H9 (cell line): ENCODE results near the gene GSTM3. TPM values are rescaled to one million over a fixed set of nuclear protein-coding genes. Genes with fewer than 3 reads are reported as not detected.
"Not testable (repeated sequence)": the region's sequence is repeated elsewhere in the genome, so short reads cannot be mapped to it uniquely, and the experiment has no call there.

ENCODE experiments used
- DNase-seq: peaks from one replicate; pipeline ENCODE4 v3.0.0-alpha.2; 2017
- H2AFZ ChIP-seq: one replicate; pipeline ENCODE4 v1.6.1; 2013; ENCODE audit warnings: mild to moderate bottlenecking, low read length, control low read depth, moderate library complexity
- H2AK5ac ChIP-seq: 2 replicates; pipeline ENCODE4 v1.6.1; 2013; ENCODE audit warnings: low read length, control low read depth, mixed read lengths; ENCODE audit not compliant: insufficient read length
- H2BK120ac ChIP-seq: one replicate; pipeline ENCODE4 v1.6.1; 2013; ENCODE audit warnings: low read depth, mild to moderate bottlenecking, low read length, control low read depth, inconsistent platforms; ENCODE audit not compliant: poor library complexity, severe bottlenecking
- H2BK12ac ChIP-seq: 2 replicates; pipeline ENCODE4 v1.6.1; 2013; ENCODE audit warnings: low read length, control low read depth, mixed read lengths, low read depth; ENCODE audit not compliant: insufficient read length
- H2BK15ac ChIP-seq: 2 replicates; pipeline ENCODE4 v1.6.1; 2013; ENCODE audit warnings: low read depth, low read length, control low read depth
- H2BK20ac ChIP-seq: one replicate; pipeline ENCODE4 v1.6.1; 2013; ENCODE audit warnings: low read depth, mild to moderate bottlenecking, low read length, control low read depth, inconsistent platforms; ENCODE audit not compliant: poor library complexity, severe bottlenecking
- H2BK5ac ChIP-seq: 2 replicates; pipeline ENCODE4 v1.6.1; 2013; ENCODE audit warnings: low read length, control low read depth, mixed read lengths; ENCODE audit not compliant: insufficient read length
- H3K14ac ChIP-seq: 2 replicates; pipeline ENCODE4 v1.6.1; 2013; ENCODE audit warnings: low read length, control low read depth; ENCODE audit not compliant: insufficient read depth
- H3K18ac ChIP-seq: 2 replicates; pipeline ENCODE4 v1.6.1; 2013; ENCODE audit warnings: low read depth, mild to moderate bottlenecking, mixed read lengths, low read length, control low read depth; ENCODE audit not compliant: insufficient read length
- H3K23ac ChIP-seq: 2 replicates; pipeline ENCODE4 v1.6.1; 2013; ENCODE audit warnings: low read length, control low read depth, mixed read lengths, low read depth; ENCODE audit not compliant: insufficient read length
- H3K23me2 ChIP-seq: 2 replicates; pipeline ENCODE4 v1.6.1; 2013; ENCODE audit warnings: low read depth, mild to moderate bottlenecking, mixed read lengths, low read length, control low read depth; ENCODE audit not compliant: insufficient read length, poor library complexity, severe bottlenecking
- H3K27ac ChIP-seq: 2 replicates; pipeline ENCODE4 v1.5.1; 2013; ENCODE audit warnings: low read length, control low read depth, mixed read lengths, low read depth; ENCODE audit not compliant: insufficient read length
- H3K27me3 ChIP-seq: 2 replicates; pipeline ENCODE4 v1.6.1; 2013; ENCODE audit warnings: low read length, control low read depth, inconsistent platforms; ENCODE audit not compliant: insufficient read depth
- H3K4ac ChIP-seq: 2 replicates; pipeline ENCODE4 v1.6.1; 2013; ENCODE audit warnings: low read depth, mild to moderate bottlenecking, control low read depth, inconsistent platforms, low read length, moderate library complexity
- H3K4me1 ChIP-seq: 2 replicates; pipeline ENCODE4 v1.6.1; 2013; ENCODE audit warnings: low read length, control low read depth, inconsistent platforms; ENCODE audit not compliant: insufficient read depth
- H3K4me2 ChIP-seq: 2 replicates; pipeline ENCODE4 v1.6.1; 2013; ENCODE audit warnings: low read length, control low read depth, mixed read lengths; ENCODE audit not compliant: insufficient read length, insufficient read depth
- H3K56ac ChIP-seq: 2 replicates; pipeline ENCODE4 v1.6.1; 2013; ENCODE audit warnings: low read depth, mild to moderate bottlenecking, mixed read lengths, low read length, control low read depth; ENCODE audit not compliant: insufficient read length
- H3K79me1 ChIP-seq: 2 replicates; pipeline ENCODE4 v1.6.1; 2013; ENCODE audit warnings: low read depth, mild to moderate bottlenecking, moderate library complexity, low read length, control low read depth, inconsistent platforms; ENCODE audit not compliant: insufficient read depth, poor library complexity, severe bottlenecking
- H3K79me2 ChIP-seq: 2 replicates; pipeline ENCODE4 v1.6.1; 2013; ENCODE audit warnings: low read length, control low read depth, inconsistent platforms; ENCODE audit not compliant: insufficient read depth
- H3K9ac ChIP-seq: 2 replicates; pipeline ENCODE4 v1.6.1; 2013; ENCODE audit warnings: low read length, control low read depth, mixed read lengths; ENCODE audit not compliant: insufficient read length; ENCODE audit errors: extremely low read depth
- H3K9me3 ChIP-seq: one replicate; pipeline ENCODE4 v1.6.1; 2013; ENCODE audit warnings: low read depth, low read length, inconsistent platforms; ENCODE audit not compliant: control insufficient read depth
- H3T11ph ChIP-seq: one replicate; pipeline ENCODE4 v1.6.1; 2013; ENCODE audit warnings: mild to moderate bottlenecking, low read length, control low read depth, inconsistent platforms
- H4K20me1 ChIP-seq: one replicate; pipeline ENCODE4 v1.6.1; 2013; ENCODE audit not compliant: control insufficient read depth, insufficient read length, insufficient read depth
- H4K5ac ChIP-seq: 2 replicates; pipeline ENCODE4 v1.6.1; 2013; ENCODE audit warnings: low read depth, mild to moderate bottlenecking, mixed read lengths, low read length, control low read depth; ENCODE audit not compliant: insufficient read length
- H4K8ac ChIP-seq: replicated peaks from 2 replicates; pipeline ENCODE4 v1.6.1; 2013; ENCODE audit warnings: low read length, control low read depth, mixed read lengths, low read depth; ENCODE audit not compliant: insufficient read length
- H4K91ac ChIP-seq: 2 replicates; pipeline ENCODE4 v1.6.1; 2013; ENCODE audit warnings: low read depth, mild to moderate bottlenecking, moderate library complexity, mixed read lengths, low read length, control low read depth; ENCODE audit not compliant: insufficient read length
- H3K27ac Mint-ChIP-seq, 3 experiments: 2 replicates in 2 of 3; 3 replicates in 1 of 3; pipeline ENCODE4 v1.8.0; 2020 to 2021; ENCODE audit warnings: mixed read lengths in 3 of 3, mild to moderate bottlenecking in 1 of 3, moderate library complexity in 1 of 3
- H3K27me3 Mint-ChIP-seq: 2 replicates; pipeline ENCODE4 v1.8.0; 2021; ENCODE audit warnings: low read depth, mild to moderate bottlenecking, moderate library complexity, mixed read lengths
- H3K36me3 Mint-ChIP-seq, 3 experiments: 2 replicates in 2 of 3; 3 replicates in 1 of 3; pipeline ENCODE4 v1.8.0; 2020 to 2021; ENCODE audit warnings: low read depth in 3 of 3, mixed read lengths in 3 of 3; ENCODE audit not compliant: insufficient read depth in 1 of 3
- H3K4me1 Mint-ChIP-seq, 2 experiments: 2 replicates each; pipeline ENCODE4 v1.8.0; 2020; ENCODE audit warnings: mixed read lengths in 2 of 2
- H3K4me3 Mint-ChIP-seq, 2 experiments: 2 replicates in 1 of 2; 3 replicates in 1 of 2; pipeline ENCODE4 v1.8.0; 2020 to 2021; ENCODE audit warnings: mild to moderate bottlenecking in 2 of 2, mixed read lengths in 2 of 2, moderate library complexity in 1 of 2
- H3K9me3 Mint-ChIP-seq, 2 experiments: 2 replicates in 1 of 2; 3 replicates in 1 of 2; pipeline ENCODE4 v1.8.0; 2020; ENCODE audit warnings: mild to moderate bottlenecking in 2 of 2, mixed read lengths in 2 of 2, moderate library complexity in 1 of 2
- WGBS: extraction: QIAGEN DNeasy Blood & Tissue Kit; methylation state at CpG from one replicate; pipeline ENCODE4 v1.1.7; 2013; ENCODE audit warnings: missing lambda C conversion rate, low lambda C conversion rate, mixed read lengths; ENCODE audit not compliant: insufficient read length; ENCODE audit errors: extremely low coverage; 5-methylcytosine and 5-hydroxymethylcytosine counted together
- total RNA-seq: library from RNA; stranded (reverse); gene quantifications from 2 replicates; pipeline ENCODE4 v1.2.1, GENCODE V29; 2021

GSTM3 gene
- total RNA-seq, 1 experiment from 2014 or later: 3.5 TPM

- H2AFZ ChIP-seq, H3K4me2 ChIP-seq, H4K8ac ChIP-seq, H3K4me1 Mint-ChIP-seq, H3K27me3 ChIP-seq, H4K20me1 ChIP-seq, H3K9me3 ChIP-seq, H3K27ac ChIP-seq, H3K4me1 ChIP-seq, H3K79me2 ChIP-seq, H3K9me3 Mint-ChIP-seq, H3K27me3 Mint-ChIP-seq, H3K36me3 Mint-ChIP-seq, H3K27ac Mint-ChIP-seq, H2BK12ac ChIP-seq, H3K23me2 ChIP-seq, H4K91ac ChIP-seq, H3K79me1 ChIP-seq, DNase-seq, H3K4me3 Mint-ChIP-seq, H2AK5ac ChIP-seq, H4K5ac ChIP-seq, H2BK120ac ChIP-seq, H3K23ac ChIP-seq, H3K9ac ChIP-seq, H3K14ac ChIP-seq, H3T11ph ChIP-seq, H3K4ac ChIP-seq, H3K18ac ChIP-seq, H2BK15ac ChIP-seq, H2BK5ac ChIP-seq, H2BK20ac ChIP-seq, H3K56ac ChIP-seq: not testable (repeated sequence)
- no CpG with 5 or more reads among the region's 6 CpGs for WGBS
Measured at GRCh38 chr1:109684777-109685176, 56.1 kb downstream of the GSTM3 start.

Other genes starting within 250 kb of the GSTM3 start
- 6.5 and 6.7 TPM in 2 replicates for gene CYB561D1, start 246.9 kb downstream of the GSTM3 start, total RNA-seq
- gene AMIGO1, start 231.3 kb downstream of the GSTM3 start, total RNA-seq: 3.6 and 4.1 TPM in 2 replicates
- gene GPR61, start 201.2 kb downstream of the GSTM3 start, total RNA-seq: 0.24 and 0.48 TPM in 2 replicates
- 9.8 and 9.9 TPM in 2 replicates for gene GNAI3, start 192.4 kb downstream of the GSTM3 start, total RNA-seq
- 0.20 TPM in 1 of 2 replicates, not detected in the other for gene GNAT2, start 121.4 kb downstream of the GSTM3 start, total RNA-seq
- gene AMPD2, start 121.2 kb downstream of the GSTM3 start, total RNA-seq: 63.0 and 65.1 TPM in 2 replicates
- gene GSTM4, start 84.9 kb downstream of the GSTM3 start, total RNA-seq: 22.0 and 24.6 TPM in 2 replicates
- 14.9 and 15.3 TPM in 2 replicates for gene GSTM2, start 73.0 kb downstream of the GSTM3 start, total RNA-seq
- 19.5 and 20.7 TPM in 2 replicates for gene GSTM1, start 53.2 kb downstream of the GSTM3 start, total RNA-seq
- not detected in 2 replicates for gene GSTM5, start 28.8 kb downstream of the GSTM3 start, total RNA-seq
- not detected in 2 replicates for gene EPS8L3, start 22.9 kb upstream of the GSTM3 start, total RNA-seq
- gene CSF1, start 169.8 kb upstream of the GSTM3 start, total RNA-seq: 2.3 and 3.2 TPM in 2 replicates
- gene AHCYL1, start 243.7 kb upstream of the GSTM3 start, total RNA-seq: 86.0 and 89.0 TPM in 2 replicates